Activated T-cell treated with anti-CD3 and anti-CD28 coated beads for 48 hours (primary cell): ENCODE data around the gene EHD3.

ENCODE experiments used
- DNase-seq: peaks from one replicate; pipeline ENCODE4 v3.0.0-alpha.2; 2020; ENCODE audit warnings: low read depth

The EHD3 gene

GRCh38 chr2:31237348-31238017 is 3.5 kb downstream of the EHD3 start:
- no peak for DNase-seq

- DNase-seq, result no peak
Measured at GRCh38 chr2:31238126-31238905, 4.4 kb downstream of the EHD3 start.

- no peak for DNase-seq
Measured at GRCh38 chr2:31238906-31239592, 5.1 kb downstream of the EHD3 start.

GRCh38 chr2:31239593-31240177 is 5.7 kb downstream of the EHD3 start:
- no peak for DNase-seq

GRCh38 chr2:31240381-31241365 is 6.7 kb downstream of the EHD3 start:
- no peak for DNase-seq

GRCh38 chr2:31241625-31242270 is 7.8 kb downstream of the EHD3 start:
- DNase-seq, result no peak

- no peak for DNase-seq
Measured at GRCh38 chr2:31243053-31243452, 9.1 kb downstream of the EHD3 start.

GRCh38 chr2:31244101-31244500 is 10.1 kb downstream of the EHD3 start:
- no peak for DNase-seq

GRCh38 chr2:31246184-31246852 is 12.4 kb downstream of the EHD3 start:
- DNase-seq, result no peak

- DNase-seq, result no peak
Measured at GRCh38 chr2:31247711-31248110, 13.8 kb downstream of the EHD3 start.

GRCh38 chr2:31248139-31248538 is 14.2 kb downstream of the EHD3 start:
- no peak for DNase-seq

- no peak for DNase-seq
Measured at GRCh38 chr2:31249009-31249690, 15.2 kb downstream of the EHD3 start.

- DNase-seq, result no peak
Measured at GRCh38 chr2:31251018-31251417, 17.1 kb downstream of the EHD3 start.

GRCh38 chr2:31251851-31252250 is 17.9 kb downstream of the EHD3 start:
- no peak for DNase-seq

- no peak for DNase-seq
Measured at GRCh38 chr2:31253356-31254131, 19.6 kb downstream of the EHD3 start.

GRCh38 chr2:31254237-31255203 is 20.6 kb downstream of the EHD3 start:
- no peak for DNase-seq

GRCh38 chr2:31255911-31256571 is 22.1 kb downstream of the EHD3 start:
- no peak for DNase-seq
